ENCODE data around the gene ERCC6. TPM values are rescaled to one million over a fixed set of nuclear protein-coding genes. Genes with fewer than 3 reads are reported as not detected.

ERCC6 gene
- total and polyA plus RNA-seq, 2 experiments from 2014 or later = 50.8 to 69.2 TPM

- H3K9ac ChIP-seq = no peak overlapping the region
Observed at GRCh38 chr10:49520122-49520775, 18.7 kb downstream of the ERCC6 start.

GRCh38 chr10:49519717-49520116, 19.2 kb downstream of the ERCC6 start:
- 89 to 100% methylated on average over 2 of the region's 2 CpGs for WGBS, 2 experiments (ENCODE audit: low coverage in 1 of 2, low lambda C conversion rate in 2 of 2, missing lambda C conversion rate in 2 of 2)
- TF ChIP-seq EZH2 (IDR thresholded peaks at IDR 0.05; ENCODE audit: insufficient read depth, poor library complexity, severe bottlenecking) (no peak), EZH2phosphoT487 (IDR thresholded peaks at IDR 0.05; ENCODE audit: insufficient read depth, low read depth) (no peak)
- Histone ChIP-seq H2AFZ (no peak overlapping the region), H3K9ac (no peak overlapping the region), H4K20me1 (ENCODE audit: insufficient read depth) (peaks cover 10% of the 10 kb centered on the region; the same call in 1 of the 2 replicates), H3K9me2 (ENCODE audit: insufficient read depth) (no peaks in the 10 kb centered on the region), H3K27ac (no peak overlapping the region), H3K4me1 (ENCODE audit: insufficient read depth) (peaks cover 29% of the 10 kb centered on the region), H3K36me3 (ENCODE audit: low read depth) (peaks cover 76% of the 10 kb centered on the region), H3K27me3 (replicated peaks; ENCODE audit: insufficient read depth) (no peaks in the 10 kb centered on the region), H3K4me3 (no peak overlapping the region), H3K79me2 (ENCODE audit: insufficient read depth) (peaks cover 100% of the 10 kb centered on the region), H3K4me2 (ENCODE audit: unreplicated experiment) (no peak overlapping the region), H3F3A (ENCODE audit: insufficient read depth) (peaks cover 39% of the 10 kb centered on the region), H3K9me3 (ENCODE audit: low read depth) (no peaks in the 10 kb centered on the region)
- no peak for DNase-seq
- in situ Hi-C loops (cut with MboI) = loop anchor here (10.0 kb wide), 1 partner anchor 115 kb away; no protein-coding TSS in a partner anchor

More at GRCh38 chr10:49520122-49520775, 18.7 kb downstream of the ERCC6 start:
- Histone ChIP-seq H3K4me2 (ENCODE audit: unreplicated experiment) (no peak overlapping the region), H3K27me3 (replicated peaks; ENCODE audit: insufficient read depth) (no peaks in the 10 kb centered on the region), H3K4me3 (no peak overlapping the region), H3K9me3 (ENCODE audit: low read depth) (no peaks in the 10 kb centered on the region), H2AFZ (no peak overlapping the region), H3K9me2 (ENCODE audit: insufficient read depth) (no peaks in the 10 kb centered on the region), H3F3A (ENCODE audit: insufficient read depth) (peaks cover 36% of the 10 kb centered on the region), H3K79me2 (ENCODE audit: insufficient read depth) (peaks cover 100% of the 10 kb centered on the region), H3K36me3 (ENCODE audit: low read depth) (peaks cover 76% of the 10 kb centered on the region), H3K4me1 (ENCODE audit: insufficient read depth) (peaks cover 29% of the 10 kb centered on the region), H4K20me1 (ENCODE audit: insufficient read depth) (peaks cover 10% of the 10 kb centered on the region; the same call in 1 of the 2 replicates), H3K27ac (no peak overlapping the region)
- TF ChIP-seq EZH2phosphoT487 (IDR thresholded peaks at IDR 0.05; ENCODE audit: insufficient read depth, low read depth) (no peak), EZH2 (IDR thresholded peaks at IDR 0.05; ENCODE audit: insufficient read depth, poor library complexity, severe bottlenecking) (no peak)
- in situ Hi-C loops (cut with MboI) = no loop called here
- no peak for DNase-seq
- 76 to 78% methylated on average over 8 of the region's 8 CpGs for WGBS, 2 experiments (ENCODE audit: low coverage in 1 of 2, low lambda C conversion rate in 2 of 2, missing lambda C conversion rate in 2 of 2)

- H3K9me2 ChIP-seq (ENCODE audit: insufficient read depth) = no peaks in the 10 kb centered on the region
- peaks cover 44% of the 10 kb centered on the region for H3F3A ChIP-seq (ENCODE audit: insufficient read depth)
- no peaks in the 10 kb centered on the region for H3K27me3 ChIP-seq (replicated peaks; ENCODE audit: insufficient read depth)
- WGBS, 2 experiments (ENCODE audit: low coverage in 1 of 2, low lambda C conversion rate in 2 of 2, missing lambda C conversion rate in 2 of 2) = 46 to 56% methylated on average over 3 of the region's 3 CpGs
- TF ChIP-seq EZH2phosphoT487 (IDR thresholded peaks at IDR 0.05; ENCODE audit: insufficient read depth, low read depth) = no peak
- TF ChIP-seq EZH2 (IDR thresholded peaks at IDR 0.05; ENCODE audit: insufficient read depth, poor library complexity, severe bottlenecking) = no peak
- H4K20me1 ChIP-seq (ENCODE audit: insufficient read depth) = peaks cover 12% of the 10 kb centered on the region; the same call in 1 of the 2 replicates
- peak; percentile 75 for DNase-seq
- H3K9me3 ChIP-seq (ENCODE audit: low read depth) = no peaks in the 10 kb centered on the region
- H3K27ac ChIP-seq = no peak overlapping the region
- H3K4me1 ChIP-seq (ENCODE audit: insufficient read depth) = peaks cover 32% of the 10 kb centered on the region
- H2AFZ ChIP-seq = no peak overlapping the region
- H3K79me2 ChIP-seq (ENCODE audit: insufficient read depth) = peaks cover 100% of the 10 kb centered on the region
- peaks cover 76% of the 10 kb centered on the region for H3K36me3 ChIP-seq (ENCODE audit: low read depth)
- H3K4me2 ChIP-seq (ENCODE audit: unreplicated experiment) = peak overlapping the region; percentile 8
- no peak overlapping the region for H3K4me3 ChIP-seq
- no peak overlapping the region for H3K9ac ChIP-seq
- in situ Hi-C loops (cut with MboI) = loop anchor here (10.0 kb wide), 1 partner anchor 114 kb away; no protein-coding TSS in a partner anchor
Observed at GRCh38 chr10:49518982-49519578, 19.8 kb downstream of the ERCC6 start.

- peaks cover 49% of the 10 kb centered on the region for H3F3A ChIP-seq (ENCODE audit: insufficient read depth)
- H3K36me3 ChIP-seq (ENCODE audit: low read depth) = peaks cover 72% of the 10 kb centered on the region
- in situ Hi-C loops (cut with MboI) = loop anchor here (10.0 kb wide), 1 partner anchor 114 kb away; no protein-coding TSS in a partner anchor
- TF ChIP-seq EZH2phosphoT487 (IDR thresholded peaks at IDR 0.05; ENCODE audit: insufficient read depth, low read depth) = no peak
- no peak for TF ChIP-seq EZH2 (IDR thresholded peaks at IDR 0.05; ENCODE audit: insufficient read depth, poor library complexity, severe bottlenecking)
- no peak overlapping the region for H2AFZ ChIP-seq
- peaks cover 36% of the 10 kb centered on the region for H3K4me1 ChIP-seq (ENCODE audit: insufficient read depth)
- no peak for DNase-seq
- no peaks in the 10 kb centered on the region for H3K27me3 ChIP-seq (replicated peaks; ENCODE audit: insufficient read depth)
- H4K20me1 ChIP-seq (ENCODE audit: insufficient read depth) = peaks cover 14% of the 10 kb centered on the region; the same call in 1 of the 2 replicates
- no peak overlapping the region for H3K27ac ChIP-seq
- peaks cover 100% of the 10 kb centered on the region for H3K79me2 ChIP-seq (ENCODE audit: insufficient read depth)
- no peak overlapping the region for H3K4me3 ChIP-seq
- no peaks in the 10 kb centered on the region for H3K9me3 ChIP-seq (ENCODE audit: low read depth)
- H3K9ac ChIP-seq = no peak overlapping the region
- no peaks in the 10 kb centered on the region for H3K9me2 ChIP-seq (ENCODE audit: insufficient read depth)
- H3K4me2 ChIP-seq (ENCODE audit: unreplicated experiment) = no peak overlapping the region
- WGBS, 2 experiments (ENCODE audit: low coverage in 1 of 2, low lambda C conversion rate in 2 of 2, missing lambda C conversion rate in 2 of 2) = 99 to 100% methylated on average over 2 of the region's 2 CpGs
Observed at GRCh38 chr10:49518566-49518965, 20.4 kb downstream of the ERCC6 start.

Measured in GM23248 (cell line).